ENCODE measurements around the gene EAF1. TPM values are rescaled to one million over a fixed set of nuclear protein-coding genes. Genes with fewer than 3 reads are reported as not detected.
"Not testable (repeated sequence)": the region's sequence is repeated elsewhere in the genome, so short reads cannot be mapped to it uniquely, and the experiment has no call there.

Gene EAF1
- total RNA-seq, 6 experiments from 2014 or later: 13.9 to 17.2 (median 15.8) TPM

DNA sequence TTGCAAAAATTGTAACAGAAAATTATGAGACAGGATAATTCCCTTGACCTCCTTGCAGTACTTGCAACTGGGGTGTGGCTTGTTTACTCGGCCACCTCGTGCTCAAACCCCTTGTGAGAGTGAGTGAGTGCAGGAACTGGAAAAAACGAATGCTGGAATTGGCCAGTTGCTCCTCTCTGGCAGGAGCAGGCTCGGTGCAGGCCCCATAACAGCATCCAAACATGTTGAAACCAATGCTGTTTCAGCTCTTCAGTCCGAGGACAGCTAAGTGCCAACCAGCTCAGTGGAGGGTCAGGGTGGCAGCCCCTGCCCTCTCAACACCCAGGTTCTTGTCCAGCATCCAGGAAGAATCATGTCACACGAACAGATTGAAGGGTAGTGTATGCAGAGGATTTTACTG is 36.9 kb upstream of the EAF1 start:
- H3K4me1 Mint-ChIP-seq (ENCODE audit: low read depth): peaks cover 18% of the 10 kb centered on the region
- no peak overlapping the region for H3K27ac Mint-ChIP-seq
- peaks cover 3% of the 10 kb centered on the region; the same call in 1 of the 2 replicates for H3K9me3 Mint-ChIP-seq
- peaks cover 11% of the 10 kb centered on the region for H3K27me3 Mint-ChIP-seq (ENCODE audit: insufficient read depth)
- TF ChIP-seq, protein P1, sequence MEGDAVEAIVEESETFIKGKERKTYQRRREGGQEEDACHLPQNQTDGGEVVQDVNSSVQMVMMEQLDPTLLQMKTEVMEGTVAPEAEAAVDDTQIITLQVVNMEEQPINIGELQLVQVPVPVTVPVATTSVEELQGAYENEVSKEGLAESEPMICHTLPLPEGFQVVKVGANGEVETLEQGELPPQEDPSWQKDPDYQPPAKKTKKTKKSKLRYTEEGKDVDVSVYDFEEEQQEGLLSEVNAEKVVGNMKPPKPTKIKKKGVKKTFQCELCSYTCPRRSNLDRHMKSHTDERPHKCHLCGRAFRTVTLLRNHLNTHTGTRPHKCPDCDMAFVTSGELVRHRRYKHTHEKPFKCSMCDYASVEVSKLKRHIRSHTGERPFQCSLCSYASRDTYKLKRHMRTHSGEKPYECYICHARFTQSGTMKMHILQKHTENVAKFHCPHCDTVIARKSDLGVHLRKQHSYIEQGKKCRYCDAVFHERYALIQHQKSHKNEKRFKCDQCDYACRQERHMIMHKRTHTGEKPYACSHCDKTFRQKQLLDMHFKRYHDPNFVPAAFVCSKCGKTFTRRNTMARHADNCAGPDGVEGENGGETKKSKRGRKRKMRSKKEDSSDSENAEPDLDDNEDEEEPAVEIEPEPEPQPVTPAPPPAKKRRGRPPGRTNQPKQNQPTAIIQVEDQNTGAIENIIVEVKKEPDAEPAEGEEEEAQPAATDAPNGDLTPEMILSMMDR (IDR thresholded peaks at IDR 0.05): no peak
- H3K4me3 Mint-ChIP-seq: no peak overlapping the region
- H3K36me3 Mint-ChIP-seq (ENCODE audit: low read depth): no peaks in the 10 kb centered on the region
- no peak for DNase-seq

DNA sequence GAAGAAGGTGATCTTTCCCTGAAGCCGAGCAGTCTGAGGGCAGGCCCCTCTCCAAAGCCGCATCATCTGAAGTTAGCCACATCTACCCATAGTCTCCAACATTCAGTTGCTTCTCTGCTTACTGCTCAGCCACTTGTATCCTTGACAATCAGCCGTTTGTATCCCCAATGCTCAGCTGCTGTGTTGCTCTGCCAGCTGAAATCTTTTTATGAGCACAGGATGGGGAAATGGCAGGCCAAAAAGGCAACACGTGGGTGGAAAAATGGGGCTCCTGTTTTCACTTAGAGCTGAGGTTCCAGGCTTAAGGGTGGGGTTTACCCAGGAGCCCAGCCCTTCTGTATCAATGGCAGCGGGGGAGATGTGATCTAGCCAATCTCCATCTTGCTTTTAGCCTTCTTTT is 36.4 kb upstream of the EAF1 start:
- Mint-ChIP-seq H3K27me3 (ENCODE audit: insufficient read depth) (peaks cover 16% of the 10 kb centered on the region), H3K4me1 (ENCODE audit: low read depth) (peaks cover 14% of the 10 kb centered on the region), H3K9me3 (peaks cover 3% of the 10 kb centered on the region; the same call in 1 of the 2 replicates), H3K27ac (no peak overlapping the region), H3K36me3 (ENCODE audit: low read depth) (no peaks in the 10 kb centered on the region), H3K4me3 (no peak overlapping the region)
- DNase-seq: no peak
- TF ChIP-seq, protein P1 (IDR thresholded peaks at IDR 0.05): no peak

DNA sequence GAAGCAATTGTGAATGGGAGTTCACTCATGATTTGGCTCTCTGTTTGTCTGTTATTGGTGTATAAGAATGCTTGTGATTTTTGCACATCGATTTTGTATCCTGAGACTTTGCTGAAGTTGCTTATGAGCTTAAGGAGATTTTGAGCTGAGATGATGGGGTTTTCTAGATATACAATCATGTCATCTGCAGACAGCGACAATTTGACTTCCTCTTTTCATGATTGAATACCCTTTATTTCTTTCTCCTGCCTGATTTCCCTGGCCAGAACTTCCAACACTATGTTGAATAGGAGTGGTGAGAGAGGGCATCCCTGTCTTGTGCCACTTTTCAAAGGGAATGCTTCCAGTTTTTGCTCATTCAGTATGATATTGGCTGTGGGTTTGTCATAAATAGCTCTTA is 34.1 kb upstream of the EAF1 start:
- not testable (repeated sequence) for H3K4me1 Mint-ChIP-seq (ENCODE audit: low read depth); H3K9me3 Mint-ChIP-seq
- peaks cover 21% of the 10 kb centered on the region for H3K27me3 Mint-ChIP-seq (ENCODE audit: insufficient read depth)

DNA sequence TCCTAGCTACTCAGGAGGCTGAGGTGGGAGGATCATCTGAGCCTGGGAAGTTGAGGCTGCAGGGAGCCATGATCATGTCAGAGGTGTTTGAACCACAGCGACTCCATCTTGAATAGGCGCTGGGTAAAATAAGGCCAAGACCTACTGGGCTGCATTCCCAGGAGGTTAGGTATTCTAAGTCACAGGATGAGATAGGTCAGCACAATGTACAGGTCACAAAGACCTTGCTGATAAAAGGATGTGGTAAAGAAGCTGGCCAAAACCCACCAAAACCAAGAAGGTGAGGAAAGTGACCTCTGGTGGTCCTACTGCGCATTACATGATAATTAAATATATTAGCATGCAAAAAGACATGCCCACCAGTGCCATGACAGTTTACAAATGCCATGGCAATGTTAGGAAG is 28.7 kb upstream of the EAF1 start:
- not testable (repeated sequence) for DNase-seq; H3K36me3 Mint-ChIP-seq (ENCODE audit: low read depth); H3K9me3 Mint-ChIP-seq; H3K4me1 Mint-ChIP-seq (ENCODE audit: low read depth); H3K4me3 Mint-ChIP-seq; H3K27ac Mint-ChIP-seq
- peaks cover 24% of the 10 kb centered on the region for H3K27me3 Mint-ChIP-seq (ENCODE audit: insufficient read depth)
- TF ChIP-seq, protein P1 (IDR thresholded peaks at IDR 0.05): peak; percentile 17; the same call in 1 of the 2 replicates

More for the DNA sequence above, 34.1 kb upstream of the EAF1 start:
- H3K36me3 Mint-ChIP-seq (ENCODE audit: low read depth); H3K27ac Mint-ChIP-seq; DNase-seq; H3K4me3 Mint-ChIP-seq: not testable (repeated sequence)

DNA sequence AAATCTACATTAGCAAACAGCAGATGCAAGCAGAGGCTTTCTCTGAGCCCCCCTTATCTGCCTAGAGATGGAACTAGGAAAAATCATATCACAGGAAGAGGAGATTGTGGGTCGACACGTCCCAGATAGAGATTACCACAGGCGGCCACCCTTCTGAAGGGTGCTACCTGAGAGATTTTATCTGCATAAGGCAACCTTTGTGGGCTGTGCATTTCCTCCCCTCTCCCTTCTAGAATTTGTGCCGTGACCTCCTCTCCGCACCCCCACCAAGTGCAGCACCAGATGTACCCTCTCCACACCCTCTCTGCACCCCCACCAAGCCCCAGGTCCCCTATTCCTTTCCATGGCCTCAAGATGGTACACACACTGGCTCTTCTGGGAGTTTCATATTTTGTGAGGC is 27.4 kb upstream of the EAF1 start:
- no peak overlapping the region for H3K27ac Mint-ChIP-seq
- TF ChIP-seq, protein P1 (IDR thresholded peaks at IDR 0.05): no peak

DNA sequence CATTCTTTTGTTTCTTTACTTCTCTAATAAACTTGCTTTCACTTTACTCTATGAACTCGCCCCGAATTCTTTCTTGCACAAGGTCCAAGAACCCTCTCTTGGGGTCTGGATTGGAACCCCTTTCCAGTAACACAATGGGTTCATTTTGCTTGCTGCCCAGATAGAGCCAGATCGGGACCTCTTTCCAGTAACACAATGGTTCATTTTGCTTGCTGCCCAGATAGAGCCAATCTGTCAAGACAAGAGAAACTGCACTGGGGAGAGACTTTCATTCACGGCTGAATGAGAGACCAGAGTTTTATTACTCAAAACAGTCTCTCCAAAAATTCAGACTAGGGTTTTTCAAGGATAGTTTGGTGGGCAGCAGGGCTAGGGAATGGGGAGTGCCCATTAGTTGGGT is 25.5 kb upstream of the EAF1 start:
- Mint-ChIP-seq H3K4me1 (ENCODE audit: low read depth) (no peaks in the 10 kb centered on the region), H3K27me3 (ENCODE audit: insufficient read depth) (peaks cover 5% of the 10 kb centered on the region), H3K9me3 (no peaks in the 10 kb centered on the region), H3K36me3 (ENCODE audit: low read depth) (no peaks in the 10 kb centered on the region), H3K27ac (no peak overlapping the region), H3K4me3 (no peak overlapping the region; the same call in 1 of the 2 replicates)
- DNase-seq: no peak
- TF ChIP-seq, protein P1 (IDR thresholded peaks at IDR 0.05): no peak

More for the DNA sequence above, 27.4 kb upstream of the EAF1 start:
- H3K4me3 Mint-ChIP-seq: no peak overlapping the region
- H3K27me3 Mint-ChIP-seq (ENCODE audit: insufficient read depth): peaks cover 15% of the 10 kb centered on the region
- H3K36me3 Mint-ChIP-seq (ENCODE audit: low read depth): no peaks in the 10 kb centered on the region
- H3K9me3 Mint-ChIP-seq: no peaks in the 10 kb centered on the region
- no peaks in the 10 kb centered on the region for H3K4me1 Mint-ChIP-seq (ENCODE audit: low read depth)
- DNase-seq: no peak

Measured in HFFc6 (cell line).